ENCODE data around the gene SLC7A8.

- no peak for TF ChIP-seq TAF1 (IDR thresholded peaks at IDR 0.05; ENCODE audit: borderline replicate concordance, insufficient read depth, low read length)
- TF ChIP-seq SIN3A (IDR thresholded peaks at IDR 0.05; ENCODE audit: borderline replicate concordance, insufficient read depth, low read length), result no peak
- TF ChIP-seq, protein P1, sequence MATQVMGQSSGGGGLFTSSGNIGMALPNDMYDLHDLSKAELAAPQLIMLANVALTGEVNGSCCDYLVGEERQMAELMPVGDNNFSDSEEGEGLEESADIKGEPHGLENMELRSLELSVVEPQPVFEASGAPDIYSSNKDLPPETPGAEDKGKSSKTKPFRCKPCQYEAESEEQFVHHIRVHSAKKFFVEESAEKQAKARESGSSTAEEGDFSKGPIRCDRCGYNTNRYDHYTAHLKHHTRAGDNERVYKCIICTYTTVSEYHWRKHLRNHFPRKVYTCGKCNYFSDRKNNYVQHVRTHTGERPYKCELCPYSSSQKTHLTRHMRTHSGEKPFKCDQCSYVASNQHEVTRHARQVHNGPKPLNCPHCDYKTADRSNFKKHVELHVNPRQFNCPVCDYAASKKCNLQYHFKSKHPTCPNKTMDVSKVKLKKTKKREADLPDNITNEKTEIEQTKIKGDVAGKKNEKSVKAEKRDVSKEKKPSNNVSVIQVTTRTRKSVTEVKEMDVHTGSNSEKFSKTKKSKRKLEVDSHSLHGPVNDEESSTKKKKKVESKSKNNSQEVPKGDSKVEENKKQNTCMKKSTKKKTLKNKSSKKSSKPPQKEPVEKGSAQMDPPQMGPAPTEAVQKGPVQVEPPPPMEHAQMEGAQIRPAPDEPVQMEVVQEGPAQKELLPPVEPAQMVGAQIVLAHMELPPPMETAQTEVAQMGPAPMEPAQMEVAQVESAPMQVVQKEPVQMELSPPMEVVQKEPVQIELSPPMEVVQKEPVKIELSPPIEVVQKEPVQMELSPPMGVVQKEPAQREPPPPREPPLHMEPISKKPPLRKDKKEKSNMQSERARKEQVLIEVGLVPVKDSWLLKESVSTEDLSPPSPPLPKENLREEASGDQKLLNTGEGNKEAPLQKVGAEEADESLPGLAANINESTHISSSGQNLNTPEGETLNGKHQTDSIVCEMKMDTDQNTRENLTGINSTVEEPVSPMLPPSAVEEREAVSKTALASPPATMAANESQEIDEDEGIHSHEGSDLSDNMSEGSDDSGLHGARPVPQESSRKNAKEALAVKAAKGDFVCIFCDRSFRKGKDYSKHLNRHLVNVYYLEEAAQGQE (IDR thresholded peaks at IDR 0.05; ENCODE audit: insufficient read depth in 1 of 2, low read depth in 2 of 2, low read length in 2 of 2), result no peak
- TF ChIP-seq POLR2AphosphoS5 (IDR thresholded peaks at IDR 0.05; ENCODE audit: low read depth, low read length), result no peak
- TF ChIP-seq FOXP2 (optimal IDR thresholded peaks at IDR 0.05; ENCODE audit: borderline replicate concordance, extremely low read depth, extremely low read length, insufficient read depth), result no peak
These were observed 78.1 kb downstream of the SLC7A8 start for GRCh38 chr14:23105348-23105824.

Measured in PFSK-1 (cell line).